Lung (tissue), 12 donors: ENCODE measurements around the gene ALKBH4. TPM values are rescaled to one million over a fixed set of nuclear protein-coding genes. Genes with fewer than 3 reads are reported as not detected.

Experiments
- ATAC-seq: fragments of 200-7000 bp; cut with Tn5 transposase; one replicate; pipeline ENCODE4 v1.9.1; 2020; ENCODE audit warnings: moderate number of reproducible peaks; ENCODE audit not compliant: insufficient read depth, low FRiP score
- DNase-seq, 3 donors: peaks; one replicate each; pipeline ENCODE4 v3.0.0-alpha.2; 2013 to 2017
- H3K27ac ChIP-seq, 2 donors: one replicate each; pipeline ENCODE4 v1.5.1; 2013; ENCODE audit warnings: mild to moderate bottlenecking in 2 of 2, moderate library complexity in 2 of 2, control low read depth in 1 of 2, inconsistent platforms in 1 of 2, low read depth in 1 of 2, low read length in 1 of 2
- H3K27me3 ChIP-seq, 3 donors: one replicate each; pipeline ENCODE4 v1.5.1; 2013; ENCODE audit warnings: low read length in 2 of 3; ENCODE audit not compliant: control insufficient read depth in 3 of 3, insufficient read depth in 3 of 3
- H3K36me3 ChIP-seq, 4 donors: one replicate each; pipeline ENCODE4 v1.5.1; 2013; ENCODE audit warnings: low read length in 4 of 4, mild to moderate bottlenecking in 1 of 4, moderate library complexity in 1 of 4; ENCODE audit not compliant: control insufficient read depth in 4 of 4, insufficient read depth in 4 of 4
- H3K4me1 ChIP-seq, 5 donors: one replicate each; pipeline ENCODE4 v1.5.1; 2013; ENCODE audit warnings: low read length in 5 of 5, mild to moderate bottlenecking in 2 of 5, moderate library complexity in 1 of 5; ENCODE audit not compliant: control insufficient read depth in 5 of 5, insufficient read depth in 5 of 5
- H3K4me3 ChIP-seq: one replicate; pipeline ENCODE4 v1.5.1; 2013; ENCODE audit warnings: mild to moderate bottlenecking, control low read depth, moderate library complexity
- H3K9ac ChIP-seq, 2 donors: one replicate each; pipeline ENCODE4 v1.5.1; 2013; ENCODE audit warnings: low read length in 2 of 2, control low read depth in 1 of 2; ENCODE audit not compliant: insufficient read depth in 1 of 2
- H3K9me3 ChIP-seq, 4 donors: one replicate each; pipeline ENCODE4 v1.5.1; 2013; ENCODE audit warnings: low read length in 3 of 4, mild to moderate bottlenecking in 1 of 4, moderate library complexity in 1 of 4; ENCODE audit not compliant: control insufficient read depth in 4 of 4, insufficient read depth in 3 of 4
- WGBS, 2 donors: extraction: QIAGEN DNeasy Blood & Tissue Kit; methylation state at CpG; one replicate each; pipeline ENCODE4 v1.1.7; 2013; 5-methylcytosine and 5-hydroxymethylcytosine counted together
- polyA plus RNA-seq, 2 donors: library from polyadenylated mRNA; stranded (reverse); fragments of 200-250 nt; gene quantifications; one replicate each; pipeline ENCODE4 v1.2.1, GENCODE V29; 2013
- total RNA-seq, 2 donors: library from RNA; depleted of rRNA in 1 of 2; stranded (reverse); fragments of >200 nt in 1 of 2; gene quantifications; one replicate each; pipeline ENCODE4 v1.2.1, GENCODE V29; 2014 to 2021
- TF ChIP-seq, protein P1 (sequence below): IDR thresholded peaks from 2 replicates; pipeline ENCODE4 v1.5.1; 2012; ENCODE audit warnings: mild to moderate bottlenecking; ENCODE audit errors: control extremely low read depth, extremely low read depth
- donor health status: control.
- donor health status: control.
- donor health status: Bipolar disorder and iron deficiency.
- donor health status: healthy.
- donor health status: DM: yes; HTN: yes; CAD: no.

Gene ALKBH4
- total and polyA plus RNA-seq, 4 donors, result 7.9 to 13.8 (median 10.3) TPM

DNA sequence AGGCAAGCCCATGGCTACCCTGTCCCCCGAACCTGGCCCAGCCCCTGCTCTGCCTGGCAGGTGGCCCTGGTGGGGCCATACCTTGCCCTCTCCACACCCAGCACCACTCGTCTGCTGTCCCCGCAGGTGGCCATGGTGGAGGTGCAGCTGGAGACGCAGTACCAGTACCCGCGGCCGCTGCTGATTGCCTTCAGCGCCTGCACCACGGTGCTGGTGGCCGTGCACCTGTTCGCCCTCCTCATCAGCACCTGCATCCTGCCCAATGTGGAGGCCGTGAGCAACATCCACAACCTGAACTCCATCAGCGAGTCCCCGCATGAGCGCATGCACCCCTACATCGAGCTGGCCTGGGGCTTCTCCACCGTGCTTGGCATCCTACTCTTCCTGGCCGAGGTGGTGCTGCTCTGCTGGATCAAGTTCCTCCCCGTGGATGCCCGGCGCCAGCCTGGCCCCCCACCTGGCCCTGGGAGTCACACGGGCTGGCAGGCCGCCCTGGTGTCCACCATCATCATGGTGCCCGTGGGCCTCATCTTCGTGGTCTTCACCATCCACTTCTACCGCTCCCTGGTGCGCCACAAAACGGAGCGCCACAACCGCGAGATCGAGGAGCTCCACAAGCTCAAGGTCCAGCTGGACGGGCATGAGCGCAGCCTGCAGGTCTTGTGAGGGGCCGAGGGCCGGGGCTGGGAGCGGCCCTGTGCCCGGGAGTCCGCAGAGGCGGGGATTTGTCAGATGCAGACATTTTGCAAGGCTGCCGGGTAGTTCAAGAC, 18.1 kb downstream of the ALKBH4 start:
- no peak for ATAC-seq
- Histone ChIP-seq H3K27me3 (no peaks in the 10 kb centered on the region), H3K9me3 (no peaks in the 10 kb centered on the region), H3K9ac (no peak overlapping the region), H3K27ac (no peak overlapping the region), H3K4me3 (no peak overlapping the region), H3K4me1 (no peaks in the 10 kb centered on the region), H3K36me3 (peaks cover 0 to 28% (median 0%) of the 10 kb centered on the region in 4 donors)
- TF ChIP-seq, protein P1, sequence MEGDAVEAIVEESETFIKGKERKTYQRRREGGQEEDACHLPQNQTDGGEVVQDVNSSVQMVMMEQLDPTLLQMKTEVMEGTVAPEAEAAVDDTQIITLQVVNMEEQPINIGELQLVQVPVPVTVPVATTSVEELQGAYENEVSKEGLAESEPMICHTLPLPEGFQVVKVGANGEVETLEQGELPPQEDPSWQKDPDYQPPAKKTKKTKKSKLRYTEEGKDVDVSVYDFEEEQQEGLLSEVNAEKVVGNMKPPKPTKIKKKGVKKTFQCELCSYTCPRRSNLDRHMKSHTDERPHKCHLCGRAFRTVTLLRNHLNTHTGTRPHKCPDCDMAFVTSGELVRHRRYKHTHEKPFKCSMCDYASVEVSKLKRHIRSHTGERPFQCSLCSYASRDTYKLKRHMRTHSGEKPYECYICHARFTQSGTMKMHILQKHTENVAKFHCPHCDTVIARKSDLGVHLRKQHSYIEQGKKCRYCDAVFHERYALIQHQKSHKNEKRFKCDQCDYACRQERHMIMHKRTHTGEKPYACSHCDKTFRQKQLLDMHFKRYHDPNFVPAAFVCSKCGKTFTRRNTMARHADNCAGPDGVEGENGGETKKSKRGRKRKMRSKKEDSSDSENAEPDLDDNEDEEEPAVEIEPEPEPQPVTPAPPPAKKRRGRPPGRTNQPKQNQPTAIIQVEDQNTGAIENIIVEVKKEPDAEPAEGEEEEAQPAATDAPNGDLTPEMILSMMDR, result no peak
- 94 to 96% methylated on average over 38 to 41 of the region's 41 CpGs for WGBS, 2 donors
- no peak for DNase-seq

DNA sequence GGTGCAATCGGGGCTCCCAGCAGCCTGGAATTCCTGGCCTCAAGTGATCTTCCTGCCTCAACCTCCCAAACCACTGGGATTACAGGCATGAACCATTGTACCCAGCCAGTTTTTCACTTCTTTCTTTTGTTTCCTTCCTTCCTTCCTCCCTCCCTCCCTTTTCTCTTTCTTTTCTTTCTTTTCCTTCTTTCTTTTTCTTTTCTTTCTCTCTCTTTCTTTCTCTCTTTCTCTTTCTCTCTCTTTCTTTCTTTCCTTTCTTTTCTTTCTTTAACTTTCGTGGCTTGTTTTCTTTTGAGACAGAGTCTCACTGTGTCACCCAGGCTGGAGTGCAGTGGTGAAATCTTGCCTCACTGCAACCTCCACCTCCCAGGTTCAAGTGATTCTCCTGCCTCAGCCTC, 19.0 kb downstream of the ALKBH4 start:
- WGBS, 2 donors, result 72 to 74% methylated on average over 2 of the region's 2 CpGs
- Histone ChIP-seq H3K27ac (no peak overlapping the region), H3K9ac (no peak overlapping the region), H3K4me3 (no peak overlapping the region), H3K36me3 (peaks cover 0 to 29% (median 0%) of the 10 kb centered on the region in 4 donors), H3K27me3 (no peaks in the 10 kb centered on the region), H3K9me3 (no peaks in the 10 kb centered on the region), H3K4me1 (no peaks in the 10 kb centered on the region)
- TF ChIP-seq, protein P1, result no peak
- no peak for DNase-seq
- ATAC-seq, result no peak

DNA sequence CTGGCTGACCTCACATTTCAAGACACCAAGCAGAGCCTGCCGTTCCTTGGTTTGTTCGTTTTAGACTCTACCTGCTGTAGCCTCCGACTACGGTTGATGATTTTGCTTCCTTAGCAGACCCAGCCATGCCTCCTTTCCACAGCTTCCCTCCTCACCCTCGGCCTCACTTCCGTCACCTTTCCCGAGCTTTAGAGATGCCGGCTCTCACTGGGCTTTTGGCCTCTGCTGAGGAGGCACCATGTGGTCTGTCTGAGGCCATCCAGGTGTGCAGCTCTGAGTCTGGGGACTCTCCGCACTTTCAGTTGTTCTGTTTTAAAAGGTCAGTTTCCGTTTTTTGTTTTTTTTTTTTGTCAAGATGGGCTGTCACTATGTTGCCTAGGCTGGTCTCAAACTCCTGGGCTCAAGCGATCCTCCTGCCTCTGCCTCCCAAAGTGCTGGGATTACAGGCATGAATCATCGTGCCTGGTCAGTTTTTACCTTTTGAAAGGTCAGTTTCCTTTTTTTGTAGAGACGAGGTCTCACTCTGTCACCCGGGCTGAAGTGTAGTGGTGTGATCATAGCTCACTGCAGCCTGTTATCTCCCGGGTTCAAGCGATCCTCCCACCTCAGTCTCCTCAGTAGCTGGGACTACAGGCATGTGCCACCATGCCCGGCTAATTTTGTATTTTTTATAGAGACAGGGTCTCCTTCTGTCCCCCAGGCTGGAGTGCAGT, 19.5 kb downstream of the ALKBH4 start:
- DNase-seq (no peak), ATAC-seq (no peak)
- Histone ChIP-seq H3K9me3 (no peaks in the 10 kb centered on the region), H3K27me3 (no peaks in the 10 kb centered on the region), H3K4me3 (no peak overlapping the region), H3K4me1 (no peaks in the 10 kb centered on the region), H3K9ac (no peak overlapping the region), H3K36me3 (peaks cover 0 to 31% (median 0%) of the 10 kb centered on the region in 4 donors), H3K27ac (no peak overlapping the region)
- TF ChIP-seq, protein P1, result no peak
- 91% methylated on average over 17 of the region's 17 CpGs for WGBS, 2 donors
